Lower leg skin (tissue), 3 donors: ENCODE data around the gene FAM180A.

ENCODE experiments used
- POLR2A ChIP-seq, 2 donors: fragments of 450-650 bp; IDR thresholded peaks; one replicate each; pipeline ENCODE4 v1.6.1; 2016 to 2017; ENCODE audit warnings: antibody characterized with exemption in 2 of 2, mild to moderate bottlenecking in 1 of 2, moderate library complexity in 1 of 2
- TF ChIP-seq, protein P1 (sequence below), 3 donors: fragments of 450-650 bp; IDR thresholded peaks; one replicate each; pipeline ENCODE4 v1.5.1; 2016; ENCODE audit warnings: antibody characterized with exemption in 3 of 3, mild to moderate bottlenecking in 3 of 3, moderate library complexity in 2 of 3

DNA sequence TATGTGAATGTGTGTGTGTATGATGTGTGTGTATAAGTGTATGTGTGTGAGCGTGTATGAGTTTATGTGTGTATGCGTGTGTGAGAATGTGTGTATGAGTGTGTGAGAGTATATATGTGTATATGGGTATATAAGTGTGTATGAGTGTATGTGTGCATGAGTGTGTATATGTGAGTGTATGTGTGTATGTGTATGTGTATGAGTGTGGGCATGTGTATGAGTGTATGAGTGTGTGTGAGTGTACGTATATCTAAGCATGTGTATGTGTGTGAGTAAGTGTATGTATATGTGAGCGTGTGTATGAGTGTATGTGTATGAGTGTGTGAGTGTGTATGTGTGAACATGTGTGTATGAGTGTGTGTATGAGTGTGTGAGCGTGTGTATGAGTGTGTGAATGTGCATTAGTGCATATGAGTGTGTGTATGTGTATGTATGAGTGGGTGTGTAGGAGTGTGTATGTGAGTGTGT lies 33.5 kb downstream of the FAM180A start:
- TF ChIP-seq, protein P1, sequence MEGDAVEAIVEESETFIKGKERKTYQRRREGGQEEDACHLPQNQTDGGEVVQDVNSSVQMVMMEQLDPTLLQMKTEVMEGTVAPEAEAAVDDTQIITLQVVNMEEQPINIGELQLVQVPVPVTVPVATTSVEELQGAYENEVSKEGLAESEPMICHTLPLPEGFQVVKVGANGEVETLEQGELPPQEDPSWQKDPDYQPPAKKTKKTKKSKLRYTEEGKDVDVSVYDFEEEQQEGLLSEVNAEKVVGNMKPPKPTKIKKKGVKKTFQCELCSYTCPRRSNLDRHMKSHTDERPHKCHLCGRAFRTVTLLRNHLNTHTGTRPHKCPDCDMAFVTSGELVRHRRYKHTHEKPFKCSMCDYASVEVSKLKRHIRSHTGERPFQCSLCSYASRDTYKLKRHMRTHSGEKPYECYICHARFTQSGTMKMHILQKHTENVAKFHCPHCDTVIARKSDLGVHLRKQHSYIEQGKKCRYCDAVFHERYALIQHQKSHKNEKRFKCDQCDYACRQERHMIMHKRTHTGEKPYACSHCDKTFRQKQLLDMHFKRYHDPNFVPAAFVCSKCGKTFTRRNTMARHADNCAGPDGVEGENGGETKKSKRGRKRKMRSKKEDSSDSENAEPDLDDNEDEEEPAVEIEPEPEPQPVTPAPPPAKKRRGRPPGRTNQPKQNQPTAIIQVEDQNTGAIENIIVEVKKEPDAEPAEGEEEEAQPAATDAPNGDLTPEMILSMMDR (IDR thresholded peaks at IDR 0.05), result no peak
- no peak for TF ChIP-seq POLR2A (IDR thresholded peaks at IDR 0.05)
